A549 (cell line): ENCODE measurements around the gene CCR1. TPM values are rescaled to one million over a fixed set of nuclear protein-coding genes. Genes with fewer than 3 reads are reported as not detected.

Experiments used
- ATAC-seq, 2 experiments: fragments of 200-7000 bp in 1 of 2; fragments of >200 bp in 1 of 2; cut with Nextera tagmentation in 1 of 2; cut with Tn5 transposase in 1 of 2; 3 replicates each; pipeline versions ENCODE4 v1.8.0 to v1.9.1; 2018 to 2020; ENCODE audit warnings: mild to moderate bottlenecking in 1 of 2, moderate library complexity in 1 of 2
- CTCF ChIA-PET: fragments of 300-600 bp; sonication (Branson Sonifier 250); formaldehyde crosslinking; extraction: SDS; loops from one replicate; lab custom pipeline; 2021; ENCODE audit warnings: antibody characterized with exemption, inconsistent platforms; lab: Yijun Ruan, JAX
- POLR2A ChIA-PET: fragments of 350-600 bp; formaldehyde crosslinking; extraction: SDS; loops from one replicate; lab custom pipeline; 2021; ENCODE audit warnings: antibody characterized with exemption, inconsistent platforms; lab: Yijun Ruan, JAX
- DNase-seq, 2 experiments: peaks; one replicate each; pipeline versions ENCODE4 v3.0.0 to v3.0.0-alpha.2; 2011 to 2016; ENCODE audit warnings: low read depth in 1 of 2, low spot score in 1 of 2
- FAIRE-seq: peaks from 2 replicates; lab custom pipeline; 2011; peaks lifted over from hg19 to GRCh38; lab: Jason Lieb, UNC
- H3K27ac ChIP-seq, 2 experiments: fragments of >200 bp; sonication (Bioruptor Twin); formaldehyde crosslinking; 3 replicates each; pipeline ENCODE4 v1.5.1; 2016 to 2017
- H3K4me1 ChIP-seq: fragments of >200 bp; sonication (Bioruptor Twin); formaldehyde crosslinking; 3 replicates; pipeline ENCODE4 v1.6.1; 2016
- H3K4me2 ChIP-seq: fragments of >200 bp; sonication (Bioruptor Twin); formaldehyde crosslinking; 3 replicates; pipeline ENCODE4 v1.6.1; 2016
- H3K4me3 ChIP-seq: fragments of >200 bp; sonication (Bioruptor Twin); formaldehyde crosslinking; 3 replicates; pipeline ENCODE4 v1.5.1; 2016
- H3K9me3 ChIP-seq: fragments of >200 bp; sonication (Bioruptor Twin); formaldehyde crosslinking; 3 replicates; pipeline ENCODE4 v1.6.1; 2016
- CBX2 ChIP-seq: fragments of 200-600 bp; sonication (generic); IDR thresholded peaks from 2 replicates; pipeline ENCODE4 v1.6.1; 2016; ENCODE audit warnings: low read depth, mild to moderate bottlenecking, borderline replicate concordance
- CEBPB ChIP-seq, 2 experiments: fragments of >200 bp in 1 of 2; sonication (Bioruptor Twin) in 1 of 2; formaldehyde crosslinking in 1 of 2; IDR thresholded peaks; 2 replicates each; pipeline ENCODE4 v1.6.1; 2012 to 2016
- EHMT2 ChIP-seq: fragments of 200-600 bp; sonication (generic); IDR thresholded peaks from 2 replicates; pipeline ENCODE4 v1.6.1; 2016; ENCODE audit warnings: antibody characterized with exemption, low read depth, mild to moderate bottlenecking, moderate library complexity
- EP300 ChIP-seq, 2 experiments: fragments of >200 bp; sonication (Bioruptor Twin); formaldehyde crosslinking; IDR thresholded peaks; 2 replicates in 1 of 2; 3 replicates in 1 of 2; pipeline ENCODE4 v1.6.1; 2016 to 2017
- FOSB ChIP-seq: fragments of 250-450 bp; sonication (Bioruptor Pico); IDR thresholded peaks from 2 replicates; pipeline ENCODE4 v1.5.0; 2020; ENCODE audit warnings: mild to moderate bottlenecking, moderate library complexity
- FOSL2 ChIP-seq, 2 experiments: fragments of 450-650 bp in 1 of 2; fragments of >200 bp in 1 of 2; sonication (Bioruptor Twin) in 1 of 2; formaldehyde crosslinking; IDR thresholded peaks; 2 replicates each; pipeline versions ENCODE4 v1.5.0 to v1.6.1; 2016 to 2020; ENCODE audit warnings: mild to moderate bottlenecking in 1 of 2, moderate library complexity in 1 of 2
- GATA3 ChIP-seq: IDR thresholded peaks from 2 replicates; pipeline ENCODE4 v1.6.1; 2012; ENCODE audit warnings: borderline replicate concordance
- HDAC2 ChIP-seq: fragments of 200-600 bp; sonication (generic); IDR thresholded peaks from 2 replicates; pipeline ENCODE4 v1.6.1; 2016
- JUN ChIP-seq, 2 experiments: fragments of >200 bp; sonication (Bioruptor Twin); formaldehyde crosslinking; IDR thresholded peaks; 2 replicates in 1 of 2; 3 replicates in 1 of 2; pipeline ENCODE4 v1.6.1; 2016 to 2017
- MYC ChIP-seq: IDR thresholded peaks from 2 replicates; pipeline ENCODE4 v1.6.1; 2012; ENCODE audit warnings: mild to moderate bottlenecking, inconsistent platforms, low read length, improper control_type of control experiment, borderline replicate concordance
- NR3C1 ChIP-seq: fragments of >200 bp; sonication (Bioruptor Twin); formaldehyde crosslinking; IDR thresholded peaks from 3 replicates; pipeline ENCODE4 v1.6.1; 2017
- POLR2AphosphoS2 ChIP-seq: conservative IDR thresholded peaks from 2 replicates; pipeline ENCODE4 v1.6.1; 2012; ENCODE audit warnings: low read length, improper control_type of control experiment, inconsistent platforms
- RCOR1 ChIP-seq: fragments of 150-350 bp; IDR thresholded peaks from 2 replicates; pipeline ENCODE4 v1.6.1; 2014; ENCODE audit warnings: antibody characterized with exemption, low read length, low read depth
- RFX5 ChIP-seq: fragments of 450-650 bp; IDR thresholded peaks from 2 replicates; pipeline ENCODE4 v1.7.1; 2014; ENCODE audit warnings: antibody characterized with exemption, mild to moderate bottlenecking, moderate library complexity
- RNF2 ChIP-seq: fragments of 200-600 bp; sonication (generic); IDR thresholded peaks from 2 replicates; pipeline ENCODE4 v1.6.1; 2016; ENCODE audit warnings: low read depth, mild to moderate bottlenecking, antibody characterized with exemption, moderate library complexity, borderline replicate concordance
- TFCP2L1 ChIP-seq: fragments of 250-450 bp; sonication (Bioruptor Pico); IDR thresholded peaks from 2 replicates; pipeline ENCODE4 v1.5.0; 2021; ENCODE audit warnings: mild to moderate bottlenecking
- ZC3H11A ChIP-seq: fragments of 450-650 bp; IDR thresholded peaks from 2 replicates; pipeline ENCODE4 v1.6.1; 2014; ENCODE audit warnings: antibody characterized with exemption, mild to moderate bottlenecking
- ZNF302 ChIP-seq: fragments of 250-450 bp; sonication (Bioruptor Pico); IDR thresholded peaks from 2 replicates; pipeline ENCODE4 v1.9.0; 2021; ENCODE audit warnings: inconsistent platforms, mild to moderate bottlenecking, moderate library complexity
- WGBS: methylation state at CpG from one replicate; pipeline ENCODE4 v1.1.6; 2017; ENCODE audit errors: missing lambda C conversion rate; 5-methylcytosine and 5-hydroxymethylcytosine counted together
- polyA plus RNA-seq, 4 experiments: library from polyadenylated mRNA; depleted of rRNA in 3 of 4; stranded (reverse); fragments of >200 nt; fragmentation: RNase III in 1 of 4; extraction: RNeasy Plus Mini Kit Qiagen cat#74134 plus additional on column Dnase treatment in 1 of 4; gene quantifications; 2 replicates in 3 of 4; 3 replicates in 1 of 4; pipeline ENCODE4 v1.2.3, GENCODE V29; 2011 to 2017
- TF ChIP-seq, protein P1 (sequence below): fragments of 250-450 bp; sonication (Bioruptor Pico); IDR thresholded peaks from 2 replicates; pipeline ENCODE4 v1.5.0; 2020; ENCODE audit warnings: low read depth, mild to moderate bottlenecking, moderate library complexity
- TF ChIP-seq, protein P2 (sequence below): fragments of >200 bp; sonication (Bioruptor Twin); formaldehyde crosslinking; IDR thresholded peaks from 3 replicates; pipeline ENCODE4 v1.6.1; 2016
- TF ChIP-seq, protein P3 (sequence below): fragments of 450-650 bp; IDR thresholded peaks from 2 replicates; pipeline ENCODE4 v1.6.1; 2014; ENCODE audit warnings: antibody characterized with exemption
- TF ChIP-seq, protein P4 (sequence below): IDR thresholded peaks from 2 replicates; pipeline ENCODE4 v1.6.1; 2012

The CCR1 gene
- polyA plus RNA-seq, 2 of the 4 experiments (the other 2 are of a cell fraction), result 0.03 TPM; not detected in 1

DNA sequence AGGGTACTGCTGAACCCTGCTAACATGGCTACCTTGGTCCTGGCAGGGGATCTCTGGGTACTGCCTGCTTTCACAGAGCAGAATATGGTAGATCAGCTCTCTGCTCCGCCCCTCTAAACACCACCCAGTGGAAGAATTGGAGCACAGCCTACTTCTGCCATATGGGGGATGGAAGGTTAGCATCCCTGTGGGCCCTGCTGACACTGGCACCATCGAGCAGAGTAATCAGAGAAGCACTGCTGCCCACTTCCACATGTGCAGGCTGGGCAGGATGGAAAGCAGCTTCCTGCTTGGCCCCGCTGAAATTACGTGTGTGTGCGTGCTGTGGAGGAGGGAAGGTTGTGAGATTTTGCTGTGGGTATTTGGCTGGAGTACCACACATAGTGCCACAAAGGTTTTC, 24.8 kb downstream of the CCR1 start:
- ChIA-PET POLR2A (no interaction called here), CTCF (no interaction called here)
- no peak for TF ChIP-seq FOSB (CRISPR knock-in tag)
- no peak for TF ChIP-seq ZC3H11A
- TF ChIP-seq EHMT2, result no peak
- no peak for TF ChIP-seq JUN (IDR thresholded peaks at IDR 0.05)
- TF ChIP-seq, protein P1, sequence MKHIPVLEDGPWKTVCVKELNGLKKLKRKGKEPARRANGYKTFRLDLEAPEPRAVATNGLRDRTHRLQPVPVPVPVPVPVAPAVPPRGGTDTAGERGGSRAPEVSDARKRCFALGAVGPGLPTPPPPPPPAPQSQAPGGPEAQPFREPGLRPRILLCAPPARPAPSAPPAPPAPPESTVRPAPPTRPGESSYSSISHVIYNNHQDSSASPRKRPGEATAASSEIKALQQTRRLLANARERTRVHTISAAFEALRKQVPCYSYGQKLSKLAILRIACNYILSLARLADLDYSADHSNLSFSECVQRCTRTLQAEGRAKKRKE (CRISPR knock-in tag), result no peak
- no peak for TF ChIP-seq TFCP2L1
- no peak for TF ChIP-seq CBX2
- ATAC-seq, result no peak
- Histone ChIP-seq H3K27ac (no peak overlapping the region), H3K4me1 (no peaks in the 10 kb centered on the region), H3K4me3 (no peak overlapping the region), H3K9me3 (no peaks in the 10 kb centered on the region), H3K4me2 (no peak overlapping the region)
- no peak for FAIRE-seq
- WGBS, result 64% methylated on average over 4 of the region's 5 CpGs
- no peak for DNase-seq

DNA sequence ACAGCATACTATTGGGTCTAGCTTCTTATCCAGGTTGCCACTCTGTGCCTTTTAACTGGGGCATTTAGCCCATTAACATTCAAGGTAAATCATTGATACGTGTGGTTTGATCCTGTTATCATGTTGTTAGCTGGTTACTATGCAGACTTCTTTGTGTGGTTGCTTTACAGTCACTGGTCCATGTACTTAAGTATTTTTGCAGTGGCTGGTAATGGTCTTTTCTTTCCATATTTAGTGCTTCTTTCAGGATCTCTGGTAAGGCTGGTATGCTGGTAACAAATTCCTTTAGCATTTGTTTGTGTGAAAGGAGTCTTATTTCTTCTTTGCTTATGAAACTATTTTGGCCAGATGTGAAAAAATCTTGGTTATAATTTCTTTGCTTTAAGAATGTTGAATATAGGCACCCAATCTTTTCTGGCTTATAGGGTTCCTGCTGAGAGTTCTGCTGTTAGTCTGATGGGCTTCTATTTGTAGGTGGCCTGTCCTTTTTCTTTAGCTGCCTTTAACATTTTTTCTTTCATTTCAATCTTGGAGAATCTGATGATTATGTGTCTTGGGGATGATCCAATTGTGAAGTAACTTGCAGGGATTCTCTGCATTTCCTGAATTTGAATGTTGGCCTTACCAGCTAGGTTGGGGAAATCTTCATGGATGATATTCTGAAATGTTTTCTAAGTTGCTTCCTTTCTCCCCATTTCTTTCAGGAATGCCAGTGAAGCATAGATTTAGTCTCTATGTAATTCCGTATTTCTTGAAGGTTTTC, 39.3 kb downstream of the CCR1 start:
- ChIA-PET CTCF (no interaction called here), POLR2A (no interaction called here)
- Histone ChIP-seq H3K27ac (no peak overlapping the region), H3K4me3 (no peak overlapping the region), H3K4me1 (no peaks in the 10 kb centered on the region), H3K9me3 (no peaks in the 10 kb centered on the region), H3K4me2 (no peak overlapping the region)
- no peak for TF ChIP-seq POLR2AphosphoS2
- TF ChIP-seq NR3C1, result no peak
- TF ChIP-seq ZNF302 (CRISPR knock-in tag), result no peak
- no peak for TF ChIP-seq EP300 (IDR thresholded peaks at IDR 0.05)
- TF ChIP-seq EHMT2, result no peak
- TF ChIP-seq, protein P2, sequence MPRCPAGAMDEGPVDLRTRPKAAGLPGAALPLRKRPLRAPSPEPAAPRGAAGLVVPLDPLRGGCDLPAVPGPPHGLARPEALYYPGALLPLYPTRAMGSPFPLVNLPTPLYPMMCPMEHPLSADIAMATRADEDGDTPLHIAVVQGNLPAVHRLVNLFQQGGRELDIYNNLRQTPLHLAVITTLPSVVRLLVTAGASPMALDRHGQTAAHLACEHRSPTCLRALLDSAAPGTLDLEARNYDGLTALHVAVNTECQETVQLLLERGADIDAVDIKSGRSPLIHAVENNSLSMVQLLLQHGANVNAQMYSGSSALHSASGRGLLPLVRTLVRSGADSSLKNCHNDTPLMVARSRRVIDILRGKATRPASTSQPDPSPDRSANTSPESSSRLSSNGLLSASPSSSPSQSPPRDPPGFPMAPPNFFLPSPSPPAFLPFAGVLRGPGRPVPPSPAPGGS, result no peak
- no peak for TF ChIP-seq RFX5
- no peak for TF ChIP-seq HDAC2
- TF ChIP-seq GATA3, result no peak
- TF ChIP-seq, protein P3, sequence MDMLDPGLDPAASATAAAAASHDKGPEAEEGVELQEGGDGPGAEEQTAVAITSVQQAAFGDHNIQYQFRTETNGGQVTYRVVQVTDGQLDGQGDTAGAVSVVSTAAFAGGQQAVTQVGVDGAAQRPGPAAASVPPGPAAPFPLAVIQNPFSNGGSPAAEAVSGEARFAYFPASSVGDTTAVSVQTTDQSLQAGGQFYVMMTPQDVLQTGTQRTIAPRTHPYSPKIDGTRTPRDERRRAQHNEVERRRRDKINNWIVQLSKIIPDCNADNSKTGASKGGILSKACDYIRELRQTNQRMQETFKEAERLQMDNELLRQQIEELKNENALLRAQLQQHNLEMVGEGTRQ, result no peak
- TF ChIP-seq RCOR1, result no peak
- TF ChIP-seq, protein P4, sequence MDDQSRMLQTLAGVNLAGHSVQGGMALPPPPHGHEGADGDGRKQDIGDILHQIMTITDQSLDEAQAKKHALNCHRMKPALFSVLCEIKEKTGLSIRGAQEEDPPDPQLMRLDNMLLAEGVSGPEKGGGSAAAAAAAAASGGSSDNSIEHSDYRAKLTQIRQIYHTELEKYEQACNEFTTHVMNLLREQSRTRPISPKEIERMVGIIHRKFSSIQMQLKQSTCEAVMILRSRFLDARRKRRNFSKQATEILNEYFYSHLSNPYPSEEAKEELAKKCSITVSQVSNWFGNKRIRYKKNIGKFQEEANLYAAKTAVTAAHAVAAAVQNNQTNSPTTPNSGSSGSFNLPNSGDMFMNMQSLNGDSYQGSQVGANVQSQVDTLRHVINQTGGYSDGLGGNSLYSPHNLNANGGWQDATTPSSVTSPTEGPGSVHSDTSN, result no peak
- TF ChIP-seq CEBPB (IDR thresholded peaks at IDR 0.05), result no peak
- TF ChIP-seq RNF2, result no peak
- TF ChIP-seq MYC, result no peak
- TF ChIP-seq FOSL2 (IDR thresholded peaks at IDR 0.05), result no peak
- no peak for TF ChIP-seq FOSL2 (CRISPR knock-in tag; IDR thresholded peaks at IDR 0.05)
- DNase-seq, result no peak
- no peak for ATAC-seq
- no peak for FAIRE-seq
- 2% methylated on average over 2 of the region's 2 CpGs for WGBS
